ENCODE measurements around the gene SPSB1.

Gene SPSB1

DNA sequence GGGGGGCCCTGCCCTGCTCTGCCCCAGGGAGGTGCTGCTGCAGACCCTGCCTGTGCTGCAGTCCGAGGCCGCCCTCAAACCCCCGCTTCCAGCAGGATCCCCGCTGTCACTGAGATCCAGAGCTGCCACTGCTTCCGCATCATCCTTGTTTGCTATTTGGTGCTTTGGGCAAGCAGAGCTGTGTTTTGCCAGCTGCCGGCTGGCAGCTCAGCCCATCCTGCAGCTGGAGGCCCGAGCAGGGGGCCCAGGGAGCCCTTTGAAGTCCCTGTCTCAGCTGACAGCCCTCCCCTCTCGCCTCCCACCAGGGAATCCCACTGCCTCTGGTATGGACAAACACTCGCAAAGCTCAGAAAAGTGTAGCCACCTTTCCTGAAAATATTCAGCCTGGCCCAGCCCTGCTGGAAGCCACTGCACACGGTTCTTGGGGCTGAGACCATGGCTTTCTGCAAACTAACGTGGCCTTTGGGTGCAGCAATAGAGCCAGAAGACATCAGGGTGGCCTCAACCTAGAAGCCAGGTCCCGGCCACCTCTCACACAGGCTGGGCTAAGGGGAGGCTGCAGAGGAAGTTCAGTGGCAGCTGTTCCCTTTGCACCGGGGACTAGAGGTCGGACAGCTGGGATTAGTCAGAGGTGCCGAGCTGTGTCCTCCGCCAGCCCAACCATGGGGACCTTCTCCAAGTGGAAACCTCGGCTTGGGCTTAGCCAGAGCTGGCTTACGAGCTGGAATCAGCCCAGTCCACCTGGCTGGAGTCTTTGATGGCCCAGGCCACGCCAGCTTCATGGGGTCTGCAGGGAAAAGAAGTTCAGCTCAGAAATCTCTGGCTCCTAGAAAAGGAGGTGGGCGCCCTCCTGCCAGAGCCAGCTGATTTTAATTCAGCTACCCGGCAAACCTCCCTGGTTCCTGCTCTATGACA is 107.1 kb downstream of the SPSB1 start:
- no peak for TF ChIP-seq POLR2AphosphoS5 (IDR thresholded peaks at IDR 0.05; ENCODE audit: low read depth, low read length)
- no peak for TF ChIP-seq FOXP2 (optimal IDR thresholded peaks at IDR 0.05; ENCODE audit: borderline replicate concordance, extremely low read depth, extremely low read length, insufficient read depth)
- no peak for TF ChIP-seq SIN3A (IDR thresholded peaks at IDR 0.05; ENCODE audit: borderline replicate concordance, insufficient read depth, low read length)
- TF ChIP-seq, protein P1, sequence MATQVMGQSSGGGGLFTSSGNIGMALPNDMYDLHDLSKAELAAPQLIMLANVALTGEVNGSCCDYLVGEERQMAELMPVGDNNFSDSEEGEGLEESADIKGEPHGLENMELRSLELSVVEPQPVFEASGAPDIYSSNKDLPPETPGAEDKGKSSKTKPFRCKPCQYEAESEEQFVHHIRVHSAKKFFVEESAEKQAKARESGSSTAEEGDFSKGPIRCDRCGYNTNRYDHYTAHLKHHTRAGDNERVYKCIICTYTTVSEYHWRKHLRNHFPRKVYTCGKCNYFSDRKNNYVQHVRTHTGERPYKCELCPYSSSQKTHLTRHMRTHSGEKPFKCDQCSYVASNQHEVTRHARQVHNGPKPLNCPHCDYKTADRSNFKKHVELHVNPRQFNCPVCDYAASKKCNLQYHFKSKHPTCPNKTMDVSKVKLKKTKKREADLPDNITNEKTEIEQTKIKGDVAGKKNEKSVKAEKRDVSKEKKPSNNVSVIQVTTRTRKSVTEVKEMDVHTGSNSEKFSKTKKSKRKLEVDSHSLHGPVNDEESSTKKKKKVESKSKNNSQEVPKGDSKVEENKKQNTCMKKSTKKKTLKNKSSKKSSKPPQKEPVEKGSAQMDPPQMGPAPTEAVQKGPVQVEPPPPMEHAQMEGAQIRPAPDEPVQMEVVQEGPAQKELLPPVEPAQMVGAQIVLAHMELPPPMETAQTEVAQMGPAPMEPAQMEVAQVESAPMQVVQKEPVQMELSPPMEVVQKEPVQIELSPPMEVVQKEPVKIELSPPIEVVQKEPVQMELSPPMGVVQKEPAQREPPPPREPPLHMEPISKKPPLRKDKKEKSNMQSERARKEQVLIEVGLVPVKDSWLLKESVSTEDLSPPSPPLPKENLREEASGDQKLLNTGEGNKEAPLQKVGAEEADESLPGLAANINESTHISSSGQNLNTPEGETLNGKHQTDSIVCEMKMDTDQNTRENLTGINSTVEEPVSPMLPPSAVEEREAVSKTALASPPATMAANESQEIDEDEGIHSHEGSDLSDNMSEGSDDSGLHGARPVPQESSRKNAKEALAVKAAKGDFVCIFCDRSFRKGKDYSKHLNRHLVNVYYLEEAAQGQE (IDR thresholded peaks at IDR 0.05; ENCODE audit: insufficient read depth in 1 of 2, low read depth in 2 of 2, low read length in 2 of 2), result no peak
- TF ChIP-seq TAF1 (IDR thresholded peaks at IDR 0.05; ENCODE audit: borderline replicate concordance, insufficient read depth, low read length), result no peak

DNA sequence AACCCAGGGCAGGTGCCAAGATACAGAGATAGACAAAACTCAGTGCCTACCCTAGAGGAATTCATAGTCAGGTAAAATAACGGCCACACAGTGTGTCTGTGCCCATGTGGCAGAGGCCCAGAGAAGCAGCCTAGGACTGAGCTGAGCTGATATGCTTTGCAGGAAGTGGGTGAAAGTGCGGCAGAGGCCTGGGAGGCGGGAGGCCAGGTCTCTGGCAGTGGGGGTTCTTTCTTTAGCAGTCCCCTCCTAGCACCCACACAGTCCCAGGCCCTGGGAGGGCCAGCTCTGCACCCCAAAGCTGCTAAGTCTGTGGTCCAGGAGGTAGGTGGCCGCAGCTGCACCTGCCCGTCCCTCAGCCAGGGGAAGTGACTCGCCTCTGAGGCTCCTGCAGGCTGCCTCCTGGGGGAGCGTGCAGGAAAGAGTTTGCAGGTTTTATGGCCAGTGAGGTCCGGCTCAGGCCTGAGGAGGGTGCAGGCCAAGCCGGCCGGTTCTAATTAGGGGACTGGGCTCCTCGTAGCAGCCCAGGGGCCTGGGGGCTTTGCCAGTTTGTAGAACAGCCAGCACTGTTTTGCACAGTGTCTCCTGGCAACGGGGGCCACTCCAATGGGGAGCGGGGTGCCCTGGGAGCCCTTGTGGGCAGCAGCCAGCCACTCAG is 107.9 kb downstream of the SPSB1 start:
- TF ChIP-seq TAF1 (IDR thresholded peaks at IDR 0.05; ENCODE audit: borderline replicate concordance, insufficient read depth, low read length) (no peak), FOXP2 (optimal IDR thresholded peaks at IDR 0.05; ENCODE audit: borderline replicate concordance, extremely low read depth, extremely low read length, insufficient read depth) (no peak), POLR2AphosphoS5 (IDR thresholded peaks at IDR 0.05; ENCODE audit: low read depth, low read length) (no peak), SIN3A (IDR thresholded peaks at IDR 0.05; ENCODE audit: borderline replicate concordance, insufficient read depth, low read length) (no peak)
- TF ChIP-seq, protein P1 (IDR thresholded peaks at IDR 0.05; ENCODE audit: insufficient read depth in 1 of 2, low read depth in 2 of 2, low read length in 2 of 2), result no peak

DNA sequence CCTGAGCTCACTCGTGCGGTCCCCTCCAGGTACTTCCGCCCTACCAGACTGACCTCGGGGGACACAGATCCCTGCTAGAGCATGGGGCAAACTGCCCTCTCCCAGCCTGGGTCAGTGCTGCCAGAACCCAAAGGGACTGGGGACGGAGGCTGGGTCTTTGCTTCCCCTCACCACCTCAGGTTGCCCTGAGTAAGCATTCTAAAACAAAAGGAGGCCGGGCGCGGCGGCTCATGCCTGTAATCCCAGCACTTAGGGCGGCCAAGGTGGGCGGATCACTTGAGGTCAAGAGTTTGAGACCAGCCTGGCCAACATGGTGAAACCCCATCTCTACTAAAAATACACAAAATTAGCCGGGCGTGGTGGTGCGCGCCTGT is 108.4 kb downstream of the SPSB1 start:
- TF ChIP-seq SIN3A (IDR thresholded peaks at IDR 0.05; ENCODE audit: borderline replicate concordance, insufficient read depth, low read length) (no peak), POLR2AphosphoS5 (IDR thresholded peaks at IDR 0.05; ENCODE audit: low read depth, low read length) (no peak), FOXP2 (optimal IDR thresholded peaks at IDR 0.05; ENCODE audit: borderline replicate concordance, extremely low read depth, extremely low read length, insufficient read depth) (no peak), TAF1 (IDR thresholded peaks at IDR 0.05; ENCODE audit: borderline replicate concordance, insufficient read depth, low read length) (no peak)
- TF ChIP-seq, protein P1 (IDR thresholded peaks at IDR 0.05; ENCODE audit: insufficient read depth in 1 of 2, low read depth in 2 of 2, low read length in 2 of 2), result no peak

DNA sequence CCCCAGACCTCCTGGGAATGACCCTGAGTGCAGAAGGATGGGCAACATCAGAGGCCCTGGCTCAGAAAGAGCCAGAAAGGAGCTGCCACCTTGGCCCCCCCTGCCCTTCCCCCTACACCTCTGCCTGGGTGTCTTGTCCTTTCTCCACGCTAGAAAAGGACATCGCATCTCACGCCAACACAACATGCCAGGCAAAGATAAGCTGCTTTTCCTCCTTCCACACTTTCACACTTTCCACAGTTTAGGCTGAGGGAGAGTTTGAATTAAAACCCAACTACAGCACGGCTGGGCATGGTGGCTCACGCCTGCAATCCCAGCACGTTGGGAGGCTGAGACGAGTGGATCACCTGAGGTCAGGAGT is 109.5 kb downstream of the SPSB1 start:
- no peak for TF ChIP-seq SIN3A (IDR thresholded peaks at IDR 0.05; ENCODE audit: borderline replicate concordance, insufficient read depth, low read length)
- TF ChIP-seq FOXP2 (optimal IDR thresholded peaks at IDR 0.05; ENCODE audit: borderline replicate concordance, extremely low read depth, extremely low read length, insufficient read depth), result no peak
- no peak for TF ChIP-seq POLR2AphosphoS5 (IDR thresholded peaks at IDR 0.05; ENCODE audit: low read depth, low read length)
- TF ChIP-seq TAF1 (IDR thresholded peaks at IDR 0.05; ENCODE audit: borderline replicate concordance, insufficient read depth, low read length), result no peak
- TF ChIP-seq, protein P1 (IDR thresholded peaks at IDR 0.05; ENCODE audit: insufficient read depth in 1 of 2, low read depth in 2 of 2, low read length in 2 of 2), result no peak
